HL-60 (cell line): Measurements from ENCODE around the gene CTBP2.

Experiments
- DNase-seq, 2 experiments: peaks; one replicate each; pipeline ENCODE4 v3.0.0-alpha.2; 2010 to 2020; ENCODE audit warnings: low read depth in 1 of 2, low spot score in 1 of 2
- H3K27ac ChIP-seq: fragments of 250-450 bp; sonication (Bioruptor Pico); replicated peaks from 2 replicates; pipeline ENCODE4 v1.5.1; 2020; ENCODE audit warnings: mild to moderate bottlenecking, moderate library complexity
- H3K27me3 ChIP-seq: fragments of 250-450 bp; sonication (Bioruptor Pico); 2 replicates; pipeline ENCODE4 v1.5.1; 2021; ENCODE audit warnings: mild to moderate bottlenecking, moderate library complexity; ENCODE audit not compliant: insufficient read depth, poor library complexity, severe bottlenecking
- H3K4me3 ChIP-seq: replicated peaks from 2 replicates; pipeline ENCODE4 v1.5.1; 2011; ENCODE audit warnings: mild to moderate bottlenecking, control low read depth, low read length; ENCODE audit not compliant: insufficient read depth
- CTCF ChIP-seq: IDR thresholded peaks from one replicate; pipeline ENCODE4 v1.5.1; 2011; ENCODE audit warnings: low read length, control low read depth, inconsistent platforms; ENCODE audit not compliant: insufficient read depth
- GABPA ChIP-seq: IDR thresholded peaks from 2 replicates; pipeline ENCODE4 v1.6.1; 2012; ENCODE audit warnings: low read depth
- POLR2AphosphoS5 ChIP-seq: IDR thresholded peaks from 2 replicates; pipeline ENCODE4 v1.6.1; 2012; ENCODE audit warnings: low read depth
- REST ChIP-seq: IDR thresholded peaks from 2 replicates; pipeline ENCODE4 v1.6.1; 2012; ENCODE audit warnings: low read depth; ENCODE audit not compliant: insufficient replicate concordance
- SPI1 ChIP-seq: IDR thresholded peaks from 2 replicates; pipeline ENCODE4 v1.6.1; 2012; ENCODE audit warnings: low read depth, mild to moderate bottlenecking, borderline replicate concordance

The CTBP2 gene

GRCh38 chr10:125011171-125011925 lies 149.0 kb downstream of the CTBP2 start:
- H3K4me3 ChIP-seq: no peak overlapping the region
- no peak for TF ChIP-seq GABPA
- no peak for DNase-seq
- H3K27ac ChIP-seq: no peak overlapping the region
- no peaks in the 10 kb centered on the region for H3K27me3 ChIP-seq

- Histone ChIP-seq H3K4me3 (no peak overlapping the region), H3K27ac (no peak overlapping the region), H3K27me3 (no peaks in the 10 kb centered on the region)
- no peak for DNase-seq
- TF ChIP-seq CTCF (no peak), GABPA (no peak), REST (no peak), SPI1 (no peak), POLR2AphosphoS5 (no peak)
Measured at GRCh38 chr10:125010362-125010761, 150.0 kb downstream of the CTBP2 start.

GRCh38 chr10:125009661-125010161 lies 150.7 kb downstream of the CTBP2 start:
- TF ChIP-seq POLR2AphosphoS5 (no peak), GABPA (no peak), REST (no peak), SPI1 (no peak), CTCF (no peak)
- no peak for DNase-seq
- Histone ChIP-seq H3K27ac (no peak overlapping the region), H3K27me3 (no peaks in the 10 kb centered on the region), H3K4me3 (no peak overlapping the region)

- TF ChIP-seq SPI1 (peak; percentile 21; the same call in 1 of the 2 replicates), REST (no peak)
- Histone ChIP-seq H3K27ac (no peak overlapping the region), H3K4me3 (no peak overlapping the region), H3K27me3 (no peaks in the 10 kb centered on the region)
- no peak for DNase-seq
Measured at GRCh38 chr10:125008689-125009638, 151.4 kb downstream of the CTBP2 start.
